Adrenal gland (tissue), 5 donors: ENCODE data around the gene FOXC2.

Experiments used
- CTCF ChIP-seq, 6 experiments: fragments of 450-650 bp in 4 of 6; fragments of 200-600 bp in 2 of 6; sonication (generic) in 1 of 6; IDR thresholded peaks; 1 replicate in 5 of 6; 2 replicates in 1 of 6; pipeline versions ENCODE4 v1.5.1 to v1.8.0; 2016 to 2021; ENCODE audit warnings: antibody characterized with exemption in 6 of 6, mild to moderate bottlenecking in 2 of 6, moderate library complexity in 1 of 6
- POLR2A ChIP-seq, 2 donors: fragments of 450-650 bp; IDR thresholded peaks; one replicate each; pipeline ENCODE4 v1.6.1; 2017; ENCODE audit warnings: antibody characterized with exemption in 2 of 2, mild to moderate bottlenecking in 2 of 2, moderate library complexity in 1 of 2
- donor health status: DM: no; HTN: no; CAD: no.

- no peak for TF ChIP-seq CTCF (IDR thresholded peaks at IDR 0.05)
- TF ChIP-seq POLR2A (IDR thresholded peaks at IDR 0.05), result no peak
Observed at GRCh38 chr16:86618431-86619238, 52.0 kb downstream of the FOXC2 start.
